AG09319 (cell line): Measurements from ENCODE around the gene TNS4.

ENCODE experiments used
- DNase-seq: peaks from one replicate; pipeline ENCODE4 v3.0.0-alpha.2; 2010; ENCODE audit warnings: low read depth; ENCODE audit errors: extremely low read depth
- TF ChIP-seq, protein P1 (sequence below): IDR thresholded peaks from 2 replicates; pipeline ENCODE4 v1.5.1; 2011; ENCODE audit warnings: low read depth, mild to moderate bottlenecking, inconsistent platforms, low read length, moderate library complexity

The TNS4 gene

DNA sequence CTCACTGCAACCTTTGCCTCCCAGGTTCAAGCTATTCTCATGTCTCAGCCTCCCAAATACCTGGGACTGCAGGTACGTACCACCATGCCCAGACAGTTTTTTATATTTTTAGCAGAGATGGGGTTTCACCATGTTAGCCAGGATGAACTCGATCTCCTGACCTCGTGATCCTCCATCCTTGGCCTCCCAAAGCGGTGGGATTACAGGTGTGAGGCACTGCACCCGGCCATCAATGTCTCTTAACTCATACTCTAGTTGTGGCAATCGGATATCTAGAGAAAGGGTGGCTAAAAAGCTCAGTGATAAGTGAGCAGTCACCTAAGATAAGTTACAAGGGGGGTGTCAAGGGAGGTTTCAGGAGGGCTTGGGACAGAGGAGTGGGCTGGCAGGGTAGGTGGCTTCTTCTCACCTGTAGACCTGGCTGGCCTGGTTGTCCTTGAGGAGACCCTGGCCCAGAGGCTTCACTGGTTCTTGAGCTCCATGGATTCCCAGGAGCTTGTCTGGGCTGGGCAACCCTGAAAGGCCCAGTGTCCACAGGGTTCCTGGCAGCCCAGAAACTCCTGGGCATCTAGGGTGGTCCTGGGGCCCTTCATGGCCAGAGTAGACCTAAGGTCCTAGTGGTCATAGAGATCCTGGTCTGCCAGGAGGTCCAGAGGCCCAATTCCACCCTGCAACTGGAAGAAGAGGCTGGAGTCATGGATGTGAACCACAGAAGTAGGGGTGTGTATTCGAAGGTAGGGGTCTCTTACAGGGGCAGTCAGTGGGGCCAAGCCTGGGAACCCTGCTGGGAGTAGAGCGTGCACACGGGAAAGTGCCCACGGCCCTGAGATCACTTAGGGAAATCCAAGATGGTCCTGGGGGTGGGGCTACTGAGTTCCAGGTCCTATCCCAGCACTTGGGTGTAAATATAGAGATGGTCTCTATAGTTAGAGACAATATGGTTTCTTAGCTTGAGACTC is 70.9 kb downstream of the TNS4 start:
- TF ChIP-seq, protein P1, sequence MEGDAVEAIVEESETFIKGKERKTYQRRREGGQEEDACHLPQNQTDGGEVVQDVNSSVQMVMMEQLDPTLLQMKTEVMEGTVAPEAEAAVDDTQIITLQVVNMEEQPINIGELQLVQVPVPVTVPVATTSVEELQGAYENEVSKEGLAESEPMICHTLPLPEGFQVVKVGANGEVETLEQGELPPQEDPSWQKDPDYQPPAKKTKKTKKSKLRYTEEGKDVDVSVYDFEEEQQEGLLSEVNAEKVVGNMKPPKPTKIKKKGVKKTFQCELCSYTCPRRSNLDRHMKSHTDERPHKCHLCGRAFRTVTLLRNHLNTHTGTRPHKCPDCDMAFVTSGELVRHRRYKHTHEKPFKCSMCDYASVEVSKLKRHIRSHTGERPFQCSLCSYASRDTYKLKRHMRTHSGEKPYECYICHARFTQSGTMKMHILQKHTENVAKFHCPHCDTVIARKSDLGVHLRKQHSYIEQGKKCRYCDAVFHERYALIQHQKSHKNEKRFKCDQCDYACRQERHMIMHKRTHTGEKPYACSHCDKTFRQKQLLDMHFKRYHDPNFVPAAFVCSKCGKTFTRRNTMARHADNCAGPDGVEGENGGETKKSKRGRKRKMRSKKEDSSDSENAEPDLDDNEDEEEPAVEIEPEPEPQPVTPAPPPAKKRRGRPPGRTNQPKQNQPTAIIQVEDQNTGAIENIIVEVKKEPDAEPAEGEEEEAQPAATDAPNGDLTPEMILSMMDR = no peak
- no peak for DNase-seq

DNA sequence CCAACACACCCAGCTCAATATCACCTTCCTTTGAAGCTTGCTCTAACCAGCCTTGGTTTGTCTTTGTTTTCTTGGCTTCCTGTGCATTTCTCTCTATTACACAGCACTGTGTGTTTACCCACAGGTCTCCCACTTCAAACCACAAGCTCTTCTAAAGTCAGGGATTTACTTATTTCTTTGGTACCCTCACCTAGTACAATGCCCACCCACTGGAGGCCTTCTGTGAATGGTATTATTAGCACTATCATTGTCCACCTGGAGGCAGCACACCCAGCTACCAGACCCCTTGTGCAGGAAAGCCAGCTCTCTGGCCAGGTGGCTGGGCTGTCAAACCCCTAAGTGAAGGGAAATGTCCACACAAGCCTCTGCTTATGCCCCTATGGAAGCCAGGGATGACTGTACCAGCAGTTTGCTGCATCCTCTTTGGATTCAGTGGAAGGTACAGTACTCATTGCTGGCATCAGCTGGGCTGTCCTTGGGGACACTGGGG is 74.4 kb downstream of the TNS4 start:
- no peak for DNase-seq
- TF ChIP-seq, protein P1 = no peak
